Keratinocyte (primary cell): Measurements from ENCODE around the gene TMEM218.

Experiments
- EZH2 ChIP-seq: IDR thresholded peaks from one replicate; pipeline ENCODE4 v1.6.1; 2012; ENCODE audit warnings: inconsistent platforms, mild to moderate bottlenecking, low read length, moderate library complexity
- TF ChIP-seq, protein P1 (sequence below), 3 experiments: IDR thresholded peaks in 1 of 3; conservative IDR thresholded peaks in 1 of 3; optimal IDR thresholded peaks in 1 of 3; 2 replicates in 2 of 3; 3 replicates in 1 of 3; pipeline versions ENCODE3 to v1.5.1; 2011; ENCODE audit warnings: low read length in 3 of 3, mild to moderate bottlenecking in 3 of 3, moderate library complexity in 2 of 3, control low read depth in 1 of 3, inconsistent platforms in 1 of 3; ENCODE audit not compliant: insufficient read depth in 2 of 3; ENCODE audit errors: extremely low read depth in 1 of 3

DNA sequence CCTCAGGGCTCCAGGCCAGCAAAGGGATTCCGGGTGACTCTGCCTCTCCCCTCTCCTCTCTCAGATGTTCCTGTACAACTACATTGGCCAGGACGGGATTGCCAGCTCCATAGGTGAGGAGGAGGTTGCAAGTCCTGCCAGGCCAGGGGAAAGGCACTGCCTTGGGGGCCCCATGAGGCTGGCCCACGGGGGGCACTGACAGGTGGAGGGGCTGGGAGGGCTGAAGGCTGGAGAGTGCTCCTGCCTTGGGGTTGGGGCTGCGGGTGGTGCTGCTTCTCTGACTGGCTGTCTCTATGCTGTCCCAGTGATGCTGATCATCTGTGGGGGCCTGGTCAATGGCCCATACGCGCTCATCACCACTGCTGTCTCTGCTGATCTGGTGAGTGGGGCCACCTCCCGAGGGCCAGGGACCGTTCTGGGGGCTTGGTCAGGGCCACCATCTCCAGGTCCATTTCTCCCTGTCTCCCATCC is 26.6 kb downstream of the TMEM218 start:
- TF ChIP-seq, protein P1, sequence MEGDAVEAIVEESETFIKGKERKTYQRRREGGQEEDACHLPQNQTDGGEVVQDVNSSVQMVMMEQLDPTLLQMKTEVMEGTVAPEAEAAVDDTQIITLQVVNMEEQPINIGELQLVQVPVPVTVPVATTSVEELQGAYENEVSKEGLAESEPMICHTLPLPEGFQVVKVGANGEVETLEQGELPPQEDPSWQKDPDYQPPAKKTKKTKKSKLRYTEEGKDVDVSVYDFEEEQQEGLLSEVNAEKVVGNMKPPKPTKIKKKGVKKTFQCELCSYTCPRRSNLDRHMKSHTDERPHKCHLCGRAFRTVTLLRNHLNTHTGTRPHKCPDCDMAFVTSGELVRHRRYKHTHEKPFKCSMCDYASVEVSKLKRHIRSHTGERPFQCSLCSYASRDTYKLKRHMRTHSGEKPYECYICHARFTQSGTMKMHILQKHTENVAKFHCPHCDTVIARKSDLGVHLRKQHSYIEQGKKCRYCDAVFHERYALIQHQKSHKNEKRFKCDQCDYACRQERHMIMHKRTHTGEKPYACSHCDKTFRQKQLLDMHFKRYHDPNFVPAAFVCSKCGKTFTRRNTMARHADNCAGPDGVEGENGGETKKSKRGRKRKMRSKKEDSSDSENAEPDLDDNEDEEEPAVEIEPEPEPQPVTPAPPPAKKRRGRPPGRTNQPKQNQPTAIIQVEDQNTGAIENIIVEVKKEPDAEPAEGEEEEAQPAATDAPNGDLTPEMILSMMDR (optimal IDR thresholded peaks at IDR 0.05 in 1 of 3, IDR thresholded peaks at IDR 0.05 in 1 of 3, conservative IDR thresholded peaks at IDR 0.05 in 1 of 3; ENCODE audit: extremely low read depth in 1 of 3, insufficient read depth in 2 of 3, low read length in 3 of 3) = no peak
- TF ChIP-seq EZH2 = no peak
